Stimulated activated effector memory CD8-positive, alpha-beta T cell treated with anti-CD3 and anti-CD28 coated beads, Interleukin-12 subunit alpha, Interleukin-12 subunit beta, amount 100 ng/mL, for 72 hours (primary cell): Measurements from ENCODE around the gene ARL8A.

Experiments
- ATAC-seq: fragments of 150-1000 bp; cut with Tn5 transposase; 2 replicates; pipeline ENCODE4 v1.10.0; 2021
- DNase-seq, 2 donors: peaks; one replicate each; pipeline ENCODE4 v3.0.0; 2021 to 2022; ENCODE audit warnings: low spot score in 2 of 2
- H3K27ac Mint-ChIP-seq: one replicate; pipeline ENCODE4 v1.8.0; 2022; ENCODE audit warnings: mild to moderate bottlenecking, mixed read lengths
- H3K36me3 Mint-ChIP-seq: one replicate; pipeline ENCODE4 v1.8.0; 2022; ENCODE audit warnings: mild to moderate bottlenecking, mixed read lengths
- H3K4me1 Mint-ChIP-seq: one replicate; pipeline ENCODE4 v1.8.0; 2022; ENCODE audit warnings: mixed read lengths
- H3K4me3 Mint-ChIP-seq: one replicate; pipeline ENCODE4 v1.8.0; 2022; ENCODE audit warnings: mild to moderate bottlenecking, mixed read lengths
- H3K9me3 Mint-ChIP-seq: one replicate; pipeline ENCODE4 v1.8.0; 2022; ENCODE audit warnings: mixed read lengths

The ARL8A gene

GRCh38 chr1:202140833-202141232 is 3.7 kb downstream of the ARL8A start:
- ATAC-seq (no peak), DNase-seq (no peak)
- Mint-ChIP-seq H3K4me1 (peaks cover 29% of the 10 kb centered on the region), H3K9me3 (no peaks in the 10 kb centered on the region), H3K4me3 (no peak overlapping the region), H3K27ac (peak overlapping the region; percentile 17), H3K36me3 (peaks cover 49% of the 10 kb centered on the region)

DNA sequence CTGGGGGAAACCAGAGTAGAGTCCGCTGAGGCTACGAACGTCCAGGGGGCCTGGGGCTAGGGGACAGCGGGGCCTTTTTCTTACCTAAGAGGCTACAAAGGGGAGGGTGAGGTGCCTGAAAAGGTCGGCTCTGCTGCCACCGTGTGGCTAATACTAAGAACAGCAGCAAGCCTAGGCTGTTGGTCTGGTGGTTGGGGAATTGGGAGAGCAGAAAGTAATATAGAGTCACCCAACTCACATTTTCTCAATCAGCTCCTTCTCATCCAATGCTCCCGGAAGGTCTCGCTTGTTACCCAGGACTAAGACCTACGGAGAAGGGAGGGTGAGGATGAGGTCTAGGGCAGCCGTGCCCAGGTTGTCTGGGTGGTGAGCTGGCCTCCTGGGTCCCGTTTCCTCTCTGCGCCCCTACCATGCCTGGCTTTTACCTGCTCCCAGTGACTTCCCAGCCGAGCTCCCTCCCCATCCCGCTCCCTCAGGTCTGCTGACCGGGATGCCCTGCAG is 9.3 kb downstream of the ARL8A start:
- peak; percentile 49 to 68 for DNase-seq
- Mint-ChIP-seq H3K36me3 (peaks cover 65% of the 10 kb centered on the region), H3K27ac (peak overlapping the region; percentile 32)

GRCh38 chr1:202134645-202135172 is 9.8 kb downstream of the ARL8A start:
- H3K36me3 Mint-ChIP-seq = peaks cover 65% of the 10 kb centered on the region
- no peak for ATAC-seq
- DNase-seq = no peak
- peaks cover 8% of the 10 kb centered on the region for H3K4me1 Mint-ChIP-seq
- H3K9me3 Mint-ChIP-seq = no peaks in the 10 kb centered on the region
- H3K27ac Mint-ChIP-seq = peak overlapping the region; percentile 32
- no peak overlapping the region for H3K4me3 Mint-ChIP-seq

More for the DNA sequence above, 9.3 kb downstream of the ARL8A start:
- peaks cover 8% of the 10 kb centered on the region for H3K4me1 Mint-ChIP-seq
- H3K4me3 Mint-ChIP-seq = no peak overlapping the region
- ATAC-seq = peak; percentile 82
- H3K9me3 Mint-ChIP-seq = no peaks in the 10 kb centered on the region

GRCh38 chr1:202133989-202134388 is 10.5 kb downstream of the ARL8A start:
- Mint-ChIP-seq H3K4me3 (no peak overlapping the region), H3K36me3 (peaks cover 65% of the 10 kb centered on the region), H3K9me3 (no peaks in the 10 kb centered on the region), H3K4me1 (peaks cover 8% of the 10 kb centered on the region), H3K27ac (no peak overlapping the region)
- DNase-seq (no peak), ATAC-seq (no peak)

- no peaks in the 10 kb centered on the region for H3K9me3 Mint-ChIP-seq
- DNase-seq (no peak), ATAC-seq (no peak)
- H3K27ac Mint-ChIP-seq = no peak overlapping the region
- peaks cover 65% of the 10 kb centered on the region for H3K36me3 Mint-ChIP-seq
- H3K4me1 Mint-ChIP-seq = peaks cover 6% of the 10 kb centered on the region
- no peak overlapping the region for H3K4me3 Mint-ChIP-seq
Measured at GRCh38 chr1:202133496-202133895, 11.0 kb downstream of the ARL8A start.

GRCh38 chr1:202133001-202133400 is 11.5 kb downstream of the ARL8A start:
- ATAC-seq = no peak
- peaks cover under 1% of the 10 kb centered on the region for H3K4me1 Mint-ChIP-seq
- no peak overlapping the region for H3K4me3 Mint-ChIP-seq
- H3K36me3 Mint-ChIP-seq = peaks cover 60% of the 10 kb centered on the region
- H3K27ac Mint-ChIP-seq = no peak overlapping the region
- DNase-seq = no peak
- H3K9me3 Mint-ChIP-seq = no peaks in the 10 kb centered on the region

DNA sequence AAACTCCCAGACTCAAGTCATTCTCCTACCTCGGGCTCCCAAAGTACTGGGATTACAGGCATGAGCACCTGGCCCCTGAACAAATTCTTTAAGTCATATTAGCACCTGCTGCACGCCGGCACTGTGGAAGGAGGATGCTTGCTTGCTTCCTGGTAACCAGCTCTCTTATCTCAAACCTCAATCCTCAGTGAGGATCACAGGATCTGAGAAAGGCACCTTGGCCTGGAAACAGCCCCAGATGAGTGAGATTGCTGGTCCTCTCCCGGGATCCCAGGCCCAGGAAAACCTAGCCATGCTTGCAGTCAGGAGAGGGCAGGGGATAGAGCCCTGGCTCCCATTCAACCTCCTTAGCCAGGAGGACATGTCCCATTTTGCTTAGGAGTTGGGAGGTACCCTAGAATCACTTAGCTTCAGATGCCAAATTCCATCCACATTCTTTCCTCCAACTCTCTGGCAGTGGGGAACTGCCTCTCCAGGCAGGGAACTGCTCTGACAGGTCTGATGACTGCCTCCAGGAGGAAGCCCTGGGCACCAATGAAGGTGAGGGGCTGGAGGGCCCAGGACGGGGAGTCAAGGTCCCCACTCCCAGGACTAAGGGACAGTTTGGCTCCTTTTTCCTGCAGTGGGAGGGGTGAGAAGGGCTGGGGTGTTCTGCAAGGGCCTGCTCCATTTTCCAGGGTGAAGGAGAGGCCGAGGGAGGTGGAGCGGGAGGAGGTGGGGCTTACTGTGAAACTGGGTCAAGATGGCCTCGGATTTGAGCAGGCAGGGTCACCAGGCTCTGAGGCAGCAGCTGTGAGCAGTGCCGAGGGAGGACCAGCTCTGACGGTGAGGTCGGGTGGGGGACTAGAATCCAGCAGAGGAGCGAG is 12.3 kb downstream of the ARL8A start:
- H3K9me3 Mint-ChIP-seq = no peaks in the 10 kb centered on the region
- no peak overlapping the region for H3K4me3 Mint-ChIP-seq
- no peak overlapping the region for H3K27ac Mint-ChIP-seq
- ATAC-seq = no peak
- H3K4me1 Mint-ChIP-seq = peaks cover 7% of the 10 kb centered on the region
- no peak for DNase-seq
- peaks cover 52% of the 10 kb centered on the region for H3K36me3 Mint-ChIP-seq

- ATAC-seq (no peak), DNase-seq (no peak)
- H3K4me1 Mint-ChIP-seq = peaks cover 10% of the 10 kb centered on the region
- no peaks in the 10 kb centered on the region for H3K9me3 Mint-ChIP-seq
- H3K27ac Mint-ChIP-seq = no peak overlapping the region
- peaks cover 41% of the 10 kb centered on the region for H3K36me3 Mint-ChIP-seq
- H3K4me3 Mint-ChIP-seq = no peak overlapping the region
Measured at GRCh38 chr1:202130816-202131522, 13.6 kb downstream of the ARL8A start.

DNA sequence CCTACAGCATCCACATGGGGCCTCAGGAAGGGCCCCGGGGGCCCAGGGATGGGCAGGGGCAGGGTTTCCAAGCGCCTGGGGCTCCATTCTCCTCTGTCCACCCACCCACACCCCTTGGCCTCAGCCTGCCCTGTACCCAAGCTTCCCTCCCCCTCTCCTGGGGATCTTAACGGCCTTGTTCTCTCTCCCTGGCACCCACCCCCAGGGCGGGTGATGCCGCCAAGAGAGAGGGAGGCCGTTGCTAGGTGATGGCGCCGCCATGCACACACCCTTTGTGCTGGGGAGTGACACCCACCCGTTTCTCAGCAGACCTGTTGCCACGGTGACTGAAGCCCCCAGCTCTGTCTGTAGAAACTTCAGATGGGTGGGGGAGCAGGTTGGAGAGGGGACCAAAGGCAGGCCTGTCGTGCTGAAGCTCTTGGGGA is 14.2 kb downstream of the ARL8A start:
- H3K4me1 Mint-ChIP-seq = peaks cover 10% of the 10 kb centered on the region
- no peaks in the 10 kb centered on the region for H3K9me3 Mint-ChIP-seq
- ATAC-seq (no peak), DNase-seq (no peak)
- peaks cover 34% of the 10 kb centered on the region for H3K36me3 Mint-ChIP-seq
- H3K4me3 Mint-ChIP-seq = no peak overlapping the region
- no peak overlapping the region for H3K27ac Mint-ChIP-seq

DNA sequence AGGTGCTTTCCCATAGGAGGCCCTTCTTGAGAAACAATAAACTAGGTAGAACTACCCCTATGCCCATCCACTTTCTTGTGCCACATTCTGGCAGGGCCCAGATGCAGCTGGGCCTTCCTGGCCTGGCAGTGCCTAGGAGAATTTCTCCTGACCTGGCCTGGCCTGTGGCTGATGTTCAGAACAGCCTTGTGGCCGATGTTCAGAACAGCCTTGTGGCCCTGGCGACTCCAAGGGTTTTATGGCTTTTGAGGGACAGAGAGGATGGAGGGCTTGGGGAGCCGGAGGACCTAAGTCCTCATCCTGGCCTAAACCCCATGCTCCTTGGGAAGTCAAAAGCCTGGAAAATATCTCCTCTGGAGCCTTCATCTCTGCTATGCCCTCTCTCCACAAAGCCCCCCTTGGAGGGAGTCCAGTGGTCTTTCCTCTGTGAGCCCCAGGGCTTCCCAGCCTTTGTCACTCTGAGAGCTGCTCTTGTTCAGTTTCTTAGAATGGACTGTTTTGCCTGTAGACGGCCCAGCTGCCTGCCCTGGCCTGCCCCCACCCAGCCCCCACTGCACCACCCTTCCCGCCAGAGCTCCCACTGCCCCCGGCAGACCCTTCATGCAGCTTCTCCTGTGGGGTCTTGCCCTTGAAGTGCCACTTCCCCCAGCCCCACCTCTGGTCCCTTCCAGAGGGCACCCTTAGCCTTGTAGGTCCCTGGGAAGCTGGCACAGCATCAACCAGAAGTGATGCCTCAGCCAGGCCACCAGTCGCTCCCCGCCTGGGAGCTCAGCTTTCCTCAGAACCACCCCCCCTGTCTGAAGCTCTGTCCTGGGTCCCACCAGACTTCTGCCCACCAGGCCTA is 14.9 kb downstream of the ARL8A start:
- Mint-ChIP-seq H3K9me3 (no peaks in the 10 kb centered on the region), H3K27ac (no peak overlapping the region), H3K36me3 (peaks cover 28% of the 10 kb centered on the region), H3K4me3 (no peak overlapping the region), H3K4me1 (peaks cover 10% of the 10 kb centered on the region)
- ATAC-seq (no peak), DNase-seq (no peak)

- ATAC-seq = no peak
- H3K4me3 Mint-ChIP-seq = no peak overlapping the region
- peaks cover 10% of the 10 kb centered on the region for H3K4me1 Mint-ChIP-seq
- no peak for DNase-seq
- no peak overlapping the region for H3K27ac Mint-ChIP-seq
- no peaks in the 10 kb centered on the region for H3K9me3 Mint-ChIP-seq
- peaks cover 11% of the 10 kb centered on the region for H3K36me3 Mint-ChIP-seq
Measured at GRCh38 chr1:202127836-202128622, 16.5 kb downstream of the ARL8A start.

- H3K36me3 Mint-ChIP-seq = peaks cover 2% of the 10 kb centered on the region
- ATAC-seq (no peak), DNase-seq (no peak)
- peaks cover 10% of the 10 kb centered on the region for H3K4me1 Mint-ChIP-seq
- H3K4me3 Mint-ChIP-seq = no peak overlapping the region
- H3K27ac Mint-ChIP-seq = no peak overlapping the region
- no peaks in the 10 kb centered on the region for H3K9me3 Mint-ChIP-seq
Measured at GRCh38 chr1:202127061-202127460, 17.5 kb downstream of the ARL8A start.

DNA sequence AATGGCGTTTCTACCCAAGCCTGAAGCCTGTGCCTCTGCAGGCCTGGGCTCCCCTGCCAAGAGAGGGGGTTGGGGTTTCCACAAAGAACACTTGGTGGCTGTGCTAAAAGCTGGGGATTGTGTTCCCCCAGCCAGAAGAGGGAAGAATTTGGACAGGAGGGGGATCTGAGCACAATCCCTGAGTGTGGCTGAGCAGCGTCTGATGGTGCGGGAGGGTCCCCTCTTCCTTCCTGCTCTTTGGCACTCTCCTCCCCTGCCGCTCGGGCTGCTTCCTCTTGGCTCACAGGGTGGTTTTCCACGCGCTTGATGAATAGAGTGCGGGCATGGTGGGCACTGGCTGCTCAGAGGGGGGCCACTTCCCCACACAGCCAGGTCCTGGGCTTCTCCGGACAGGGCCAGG is 18.1 kb downstream of the ARL8A start:
- Mint-ChIP-seq H3K4me1 (peaks cover 12% of the 10 kb centered on the region), H3K27ac (no peak overlapping the region), H3K36me3 (no peaks in the 10 kb centered on the region), H3K9me3 (no peaks in the 10 kb centered on the region), H3K4me3 (no peak overlapping the region)
- ATAC-seq (no peak), DNase-seq (no peak)

GRCh38 chr1:202125611-202126010 is 18.9 kb downstream of the ARL8A start:
- Mint-ChIP-seq H3K4me3 (no peak overlapping the region), H3K36me3 (no peaks in the 10 kb centered on the region), H3K27ac (no peak overlapping the region), H3K4me1 (peaks cover 16% of the 10 kb centered on the region), H3K9me3 (no peaks in the 10 kb centered on the region)
- ATAC-seq (no peak), DNase-seq (no peak)
